MM.1S (cell line): ENCODE results near the gene GTF2B.

Source experiments
- EZH2 ChIP-seq: fragments of 300-600 bp; sonication (generic); optimal IDR thresholded peaks from 2 replicates; pipeline ENCODE3; 2017; ENCODE audit warnings: low read depth, mild to moderate bottlenecking, antibody characterized with exemption, low read length, mixed read lengths
- TF ChIP-seq, protein P1 (sequence below): fragments of 300-600 bp; sonication (generic); IDR thresholded peaks from 2 replicates; pipeline ENCODE4 v1.5.1; 2016; ENCODE audit warnings: antibody characterized with exemption, low read length, mixed read lengths

DNA sequence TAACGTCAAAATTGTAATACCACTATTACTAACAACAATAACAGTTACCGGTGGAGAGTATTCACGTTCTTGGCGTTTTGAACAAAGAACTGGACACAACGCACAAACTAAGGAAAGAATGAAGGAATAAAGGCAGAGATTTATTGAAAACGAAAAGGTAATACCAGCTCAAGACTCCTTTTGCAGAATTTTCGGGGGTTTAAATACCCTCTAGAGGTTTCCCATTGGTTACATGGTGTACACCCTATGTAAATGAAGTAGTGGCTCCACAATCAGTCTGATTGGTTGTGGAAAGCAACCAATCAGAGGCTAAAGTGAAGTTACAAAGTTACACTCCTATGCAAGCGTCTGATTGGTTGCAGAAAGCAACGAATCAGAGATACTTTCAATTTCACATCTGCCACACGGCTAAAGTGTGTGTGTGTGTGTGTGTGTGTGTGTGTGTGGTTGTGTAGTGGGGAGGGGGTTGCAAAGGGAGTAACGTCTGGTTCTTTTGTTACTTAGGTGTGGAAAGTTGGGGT is 1.1 kb upstream of the GTF2B start:
- TF ChIP-seq, protein P1, sequence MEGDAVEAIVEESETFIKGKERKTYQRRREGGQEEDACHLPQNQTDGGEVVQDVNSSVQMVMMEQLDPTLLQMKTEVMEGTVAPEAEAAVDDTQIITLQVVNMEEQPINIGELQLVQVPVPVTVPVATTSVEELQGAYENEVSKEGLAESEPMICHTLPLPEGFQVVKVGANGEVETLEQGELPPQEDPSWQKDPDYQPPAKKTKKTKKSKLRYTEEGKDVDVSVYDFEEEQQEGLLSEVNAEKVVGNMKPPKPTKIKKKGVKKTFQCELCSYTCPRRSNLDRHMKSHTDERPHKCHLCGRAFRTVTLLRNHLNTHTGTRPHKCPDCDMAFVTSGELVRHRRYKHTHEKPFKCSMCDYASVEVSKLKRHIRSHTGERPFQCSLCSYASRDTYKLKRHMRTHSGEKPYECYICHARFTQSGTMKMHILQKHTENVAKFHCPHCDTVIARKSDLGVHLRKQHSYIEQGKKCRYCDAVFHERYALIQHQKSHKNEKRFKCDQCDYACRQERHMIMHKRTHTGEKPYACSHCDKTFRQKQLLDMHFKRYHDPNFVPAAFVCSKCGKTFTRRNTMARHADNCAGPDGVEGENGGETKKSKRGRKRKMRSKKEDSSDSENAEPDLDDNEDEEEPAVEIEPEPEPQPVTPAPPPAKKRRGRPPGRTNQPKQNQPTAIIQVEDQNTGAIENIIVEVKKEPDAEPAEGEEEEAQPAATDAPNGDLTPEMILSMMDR, result no peak
- no peak for TF ChIP-seq EZH2
